ENCODE results near the gene RIMBP2.
"Not testable (repeated sequence)": the region's sequence is repeated elsewhere in the genome, so short reads cannot be mapped to it uniquely, and the experiment has no call there.

The RIMBP2 gene

DNA sequence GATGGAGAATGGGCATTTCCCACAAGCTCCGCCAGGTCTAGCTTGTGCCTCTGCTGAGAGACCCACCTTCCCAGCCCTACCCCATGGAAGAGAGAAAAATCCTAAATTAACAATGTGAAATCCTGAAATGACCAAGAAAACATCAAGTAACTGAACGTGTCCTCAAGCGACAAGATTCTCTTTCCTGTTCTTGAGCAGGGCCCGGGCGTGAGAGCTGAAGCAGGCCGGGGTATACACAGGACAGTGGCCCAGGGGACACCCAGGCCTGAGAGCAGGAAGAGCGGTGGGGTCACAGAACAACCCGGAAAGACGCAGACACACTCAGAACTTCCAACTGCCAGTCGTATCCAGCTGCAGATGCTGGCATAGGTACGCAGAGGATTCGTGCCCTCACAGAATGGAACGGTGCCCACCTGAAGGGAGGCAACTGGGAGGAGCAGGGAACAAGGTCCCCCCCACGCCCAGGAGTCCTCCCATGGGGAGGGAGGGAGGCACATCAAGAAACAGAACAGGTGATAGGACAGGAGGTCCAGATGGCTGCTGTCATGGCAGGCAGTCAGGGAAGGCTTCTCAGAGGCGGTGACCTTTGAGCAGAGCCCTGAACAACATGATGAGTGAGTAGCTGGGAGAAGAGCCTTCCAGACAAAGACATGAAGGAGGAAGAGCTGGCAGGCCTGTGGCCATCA is 9.1 kb downstream of the RIMBP2 start:
- DNase-seq (ENCODE audit: low read depth in 2 of 2): no peak

DNA sequence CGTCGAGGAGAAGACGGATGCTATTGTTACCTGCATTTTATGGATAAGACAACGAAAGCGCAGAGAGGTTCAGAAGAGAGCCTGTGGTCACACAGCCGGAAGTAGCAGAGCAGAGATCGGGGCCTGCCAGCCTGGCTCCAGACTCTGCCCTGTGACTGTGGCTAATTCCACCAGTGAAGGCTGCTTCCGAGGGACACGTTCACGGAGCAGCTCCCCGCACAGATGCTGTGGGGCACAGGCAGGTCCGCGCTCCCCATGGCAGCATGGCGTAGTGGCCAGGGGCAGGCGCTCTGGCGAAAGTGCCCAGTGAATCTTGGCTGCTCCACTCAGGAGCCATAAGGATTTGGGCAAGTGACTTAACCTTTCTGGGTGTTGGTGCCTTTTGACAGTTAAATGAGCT is 9.8 kb downstream of the RIMBP2 start:
- DNase-seq (ENCODE audit: low read depth in 2 of 2): no peak

DNA sequence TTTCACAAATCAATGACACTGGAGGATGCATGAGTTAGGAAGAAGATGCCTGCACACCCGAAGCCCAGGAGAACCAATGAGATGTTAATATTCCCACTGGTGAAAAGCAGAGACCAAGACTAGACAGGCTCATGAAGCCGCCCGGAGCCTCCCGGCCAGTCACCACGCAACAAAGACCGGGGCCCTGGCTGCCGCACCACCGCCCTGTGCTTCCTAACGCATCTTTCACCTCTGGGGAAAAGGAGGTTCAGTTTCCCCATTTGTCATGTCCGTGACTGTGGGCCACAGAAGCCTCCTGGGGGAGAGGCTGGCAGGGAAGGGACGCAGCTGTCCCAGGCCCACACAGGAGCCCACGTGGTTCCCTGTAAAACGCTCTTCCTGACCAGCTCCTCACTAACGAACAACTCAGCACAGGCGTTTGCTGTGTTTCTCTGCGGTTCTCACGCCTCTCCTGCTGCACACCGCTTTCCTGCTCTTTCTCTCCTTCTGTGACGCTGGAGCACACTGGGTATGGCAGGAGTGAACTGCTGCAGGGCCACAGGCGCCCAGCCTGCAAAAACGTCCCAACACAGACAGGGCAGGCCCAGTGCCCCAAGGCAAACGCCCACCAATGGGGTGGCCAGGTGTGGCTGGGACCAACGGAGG is 10.8 kb downstream of the RIMBP2 start:
- no peak for DNase-seq (ENCODE audit: low read depth in 2 of 2)

DNA sequence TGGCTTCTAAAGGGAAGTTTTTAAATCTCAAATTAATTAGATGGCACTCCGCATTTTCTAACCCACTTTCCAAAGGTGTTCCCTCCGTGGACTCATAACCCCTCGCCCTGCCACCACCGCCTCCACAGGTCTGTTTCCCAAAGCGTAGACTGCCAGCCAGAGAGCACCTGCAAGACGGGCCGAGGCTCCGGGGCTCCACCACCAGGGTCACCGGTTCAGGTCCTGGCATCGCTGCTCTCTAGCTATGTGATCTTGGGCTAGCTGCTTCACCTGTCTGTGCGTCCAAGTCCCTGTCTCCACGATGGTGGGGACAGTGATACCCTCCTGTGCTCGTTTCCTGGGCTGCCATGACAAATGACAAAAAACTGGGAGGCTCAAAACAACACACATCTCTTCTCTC is 11.5 kb downstream of the RIMBP2 start:
- DNase-seq (ENCODE audit: low read depth in 2 of 2): no peak

DNA sequence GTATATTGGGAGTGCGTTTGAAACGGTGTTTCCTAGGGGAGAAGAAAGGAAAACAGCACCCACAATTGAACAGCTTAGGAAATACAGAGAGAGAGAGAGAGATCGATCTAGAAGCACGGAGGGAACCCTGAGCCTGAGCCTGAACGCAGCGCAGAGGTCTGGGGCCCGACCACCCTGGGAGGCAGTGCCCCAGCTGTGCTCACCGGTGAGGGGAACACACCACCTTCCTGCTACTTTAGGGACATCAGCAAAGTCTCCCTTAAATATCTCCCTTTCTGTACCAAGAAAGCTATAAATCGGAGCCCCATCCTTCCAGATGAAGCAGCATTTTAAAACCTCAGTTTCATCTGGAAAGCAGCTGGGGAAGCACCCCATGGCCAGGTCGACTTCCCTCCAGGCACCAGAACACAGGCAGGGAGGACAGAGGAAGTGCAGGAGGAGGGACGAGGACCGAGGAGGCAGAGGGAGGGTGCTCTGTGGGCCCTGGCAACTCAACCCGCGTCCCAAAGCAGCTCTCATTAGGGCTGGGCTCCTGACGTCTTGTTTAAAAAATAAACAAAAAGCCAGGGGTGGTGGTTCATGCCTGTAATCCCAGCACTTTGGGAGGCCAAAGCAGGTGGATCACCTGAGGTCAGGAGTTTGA is 12.2 kb downstream of the RIMBP2 start:
- no peak for DNase-seq (ENCODE audit: low read depth in 2 of 2)

DNA sequence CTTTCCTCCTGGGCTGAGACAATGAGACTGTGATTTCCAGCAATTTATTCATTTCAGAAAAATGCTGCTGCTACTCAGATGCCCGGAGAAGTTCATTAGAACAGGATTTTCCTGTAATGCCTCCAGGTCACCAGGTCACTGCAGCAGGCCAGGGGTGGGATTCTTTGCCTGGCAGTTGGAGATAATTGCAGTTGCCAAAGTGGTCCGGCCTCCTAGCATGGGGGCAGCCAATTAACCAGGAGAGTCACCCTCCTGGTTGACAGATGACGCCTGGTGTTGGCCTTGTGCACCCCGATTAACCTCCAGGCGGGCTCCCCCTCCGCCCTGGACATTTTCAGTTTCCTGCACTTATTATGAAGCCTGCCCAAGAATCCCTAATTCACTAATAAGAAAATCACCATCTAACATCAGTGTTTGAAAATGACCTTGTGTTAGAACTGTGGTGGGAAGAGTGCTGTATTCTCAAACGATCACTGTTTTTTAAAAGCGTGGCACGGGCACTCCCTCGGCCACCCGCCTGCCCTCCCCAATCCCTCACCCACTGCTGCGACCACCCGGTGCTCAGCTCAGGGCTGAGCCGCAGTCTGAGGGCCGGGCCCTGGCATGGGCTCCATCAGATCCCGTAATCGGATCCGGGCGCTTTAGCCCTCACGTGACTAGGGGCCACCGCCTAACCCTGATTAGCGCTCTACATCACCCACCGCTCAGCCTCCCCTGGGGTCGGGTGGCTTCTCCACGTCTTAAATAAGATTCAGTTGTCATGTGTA is 12.9 kb downstream of the RIMBP2 start:
- DNase-seq (ENCODE audit: low read depth in 2 of 2): no peak

DNA sequence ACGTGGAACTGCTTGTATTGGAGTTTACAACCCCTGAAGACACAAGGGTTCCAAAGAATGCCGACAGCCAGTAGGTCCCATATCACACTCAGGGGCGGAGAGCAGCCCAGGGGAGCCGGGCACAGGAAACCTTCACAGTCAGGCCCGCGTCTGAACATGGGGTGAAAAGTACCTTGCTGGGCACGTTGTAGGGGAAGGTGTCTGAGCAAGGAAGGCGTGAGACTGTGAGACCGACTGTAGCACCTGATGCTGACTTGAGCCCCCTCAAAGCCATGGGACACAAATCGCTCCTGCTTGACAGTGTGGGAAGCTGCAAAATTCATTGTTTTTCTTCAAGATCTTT is 14.7 kb downstream of the RIMBP2 start:
- DNase-seq (ENCODE audit: low read depth in 2 of 2): no peak

DNA sequence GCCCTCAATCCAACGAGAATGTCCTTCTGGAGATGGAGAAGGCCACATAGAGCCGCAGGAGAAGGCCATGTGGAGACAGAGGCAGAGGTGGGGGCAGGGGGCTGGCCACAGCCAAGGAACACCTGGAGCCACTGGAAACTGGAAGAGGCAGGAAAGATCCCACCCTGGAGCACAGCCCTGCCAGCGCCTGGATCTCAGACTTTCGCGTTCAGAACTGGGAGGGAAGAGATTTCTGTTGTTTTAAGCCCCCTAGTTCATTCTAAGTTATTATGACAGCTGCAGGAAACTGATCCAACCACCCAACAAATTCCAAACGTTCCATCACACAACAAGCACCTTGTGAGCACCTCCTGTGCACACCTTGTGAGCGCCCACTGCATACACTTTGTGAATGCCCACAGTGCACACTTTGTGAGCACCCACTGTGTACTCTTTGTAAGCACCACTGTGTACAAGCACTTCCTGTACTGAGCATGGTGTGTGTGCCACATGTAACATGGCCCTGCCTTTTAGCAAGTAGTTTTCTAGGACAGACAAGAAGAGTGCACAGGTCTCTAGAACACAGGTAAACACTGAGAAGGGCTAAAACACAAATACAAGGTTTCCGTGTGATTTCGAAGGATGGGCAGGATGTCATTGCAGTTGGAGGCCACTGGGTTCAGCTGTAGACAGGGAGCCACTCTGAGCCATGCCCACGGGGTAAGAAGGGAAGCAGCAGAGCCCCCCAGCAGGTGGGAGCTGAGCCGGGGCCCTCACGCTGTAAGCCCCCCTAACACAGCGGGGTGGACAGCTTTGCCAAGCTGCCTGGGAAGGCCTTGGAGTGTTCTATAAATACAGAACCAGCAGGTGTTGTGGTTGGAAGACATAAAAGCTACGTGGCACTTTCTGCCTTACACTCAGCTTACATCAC is 15.4 kb downstream of the RIMBP2 start:
- DNase-seq (ENCODE audit: low read depth in 2 of 2): no peak

DNA sequence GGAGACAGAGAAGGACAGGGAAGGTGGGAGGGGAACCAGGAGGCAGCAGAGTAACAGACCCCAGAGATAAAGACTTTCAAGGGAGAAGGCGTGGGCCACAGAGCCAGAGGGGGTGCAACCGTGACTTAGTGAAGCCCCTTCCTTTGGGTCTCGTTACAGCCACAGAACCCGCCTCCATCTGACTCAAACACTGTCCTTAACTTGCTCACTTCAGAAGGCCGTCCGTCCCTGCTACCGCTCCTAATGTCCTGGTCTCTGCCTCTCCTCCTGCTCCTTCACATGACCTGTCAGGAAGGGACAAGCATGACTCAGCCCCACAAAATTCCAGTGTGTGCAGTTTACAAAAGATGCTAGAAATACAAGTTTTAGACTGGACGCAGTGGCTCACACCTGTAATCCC is 18.0 kb downstream of the RIMBP2 start:
- no peak for DNase-seq (ENCODE audit: low read depth in 2 of 2)

DNA sequence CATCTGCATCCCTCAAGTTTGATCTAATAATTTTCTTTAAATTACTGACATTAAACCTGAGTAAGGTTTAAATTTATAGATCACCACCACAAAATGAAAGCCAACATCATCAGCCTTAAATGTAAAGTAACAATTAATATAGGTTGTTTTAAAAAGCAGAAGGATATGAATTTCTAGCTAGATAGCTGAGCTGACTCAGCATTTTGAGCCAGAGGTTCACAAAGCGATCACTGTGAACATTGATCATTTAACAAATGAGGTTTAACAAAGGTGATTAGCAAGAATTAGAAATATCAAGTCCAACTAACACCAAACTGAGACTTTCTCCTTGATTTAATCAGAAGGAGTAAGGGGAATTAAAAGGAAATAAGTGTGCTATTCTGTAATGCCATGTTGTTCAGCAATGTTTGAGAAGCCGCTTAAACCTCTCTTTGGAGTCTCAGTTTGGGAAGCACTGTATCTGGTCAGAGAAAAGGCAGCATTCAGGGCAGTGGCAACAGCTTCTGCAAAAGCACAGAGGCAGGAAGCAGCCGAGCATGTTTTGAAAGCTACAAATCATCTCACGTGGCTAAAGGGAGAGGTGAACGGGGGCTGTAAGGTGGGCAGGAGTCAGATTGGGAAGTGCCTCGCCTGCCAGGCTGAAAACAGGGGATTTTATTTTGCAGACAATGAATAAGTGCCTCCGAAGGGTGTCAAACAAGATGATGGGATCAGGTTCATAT is 19.6 kb downstream of the RIMBP2 start:
- DNase-seq (ENCODE audit: low read depth in 2 of 2): no peak

DNA sequence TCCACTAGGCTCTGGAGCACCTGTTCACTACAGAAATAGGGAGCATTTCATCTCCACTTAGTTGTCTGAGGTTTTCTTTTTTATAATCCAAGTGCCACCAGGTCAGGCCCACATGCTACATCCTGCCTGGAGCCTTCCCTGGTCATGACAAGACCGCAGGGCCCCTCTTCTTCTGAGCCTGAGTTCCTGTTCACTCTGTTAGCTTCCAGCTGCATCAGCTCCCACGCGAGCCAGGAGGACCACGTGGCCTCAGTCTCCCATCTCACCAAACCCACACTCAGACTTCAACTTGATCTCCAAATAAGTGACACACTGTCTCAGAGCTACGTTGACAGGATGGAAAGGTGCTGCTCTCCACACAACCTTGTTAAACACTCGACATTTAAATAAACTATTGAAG is 21.0 kb downstream of the RIMBP2 start:
- DNase-seq (ENCODE audit: low read depth in 2 of 2): no peak

DNA sequence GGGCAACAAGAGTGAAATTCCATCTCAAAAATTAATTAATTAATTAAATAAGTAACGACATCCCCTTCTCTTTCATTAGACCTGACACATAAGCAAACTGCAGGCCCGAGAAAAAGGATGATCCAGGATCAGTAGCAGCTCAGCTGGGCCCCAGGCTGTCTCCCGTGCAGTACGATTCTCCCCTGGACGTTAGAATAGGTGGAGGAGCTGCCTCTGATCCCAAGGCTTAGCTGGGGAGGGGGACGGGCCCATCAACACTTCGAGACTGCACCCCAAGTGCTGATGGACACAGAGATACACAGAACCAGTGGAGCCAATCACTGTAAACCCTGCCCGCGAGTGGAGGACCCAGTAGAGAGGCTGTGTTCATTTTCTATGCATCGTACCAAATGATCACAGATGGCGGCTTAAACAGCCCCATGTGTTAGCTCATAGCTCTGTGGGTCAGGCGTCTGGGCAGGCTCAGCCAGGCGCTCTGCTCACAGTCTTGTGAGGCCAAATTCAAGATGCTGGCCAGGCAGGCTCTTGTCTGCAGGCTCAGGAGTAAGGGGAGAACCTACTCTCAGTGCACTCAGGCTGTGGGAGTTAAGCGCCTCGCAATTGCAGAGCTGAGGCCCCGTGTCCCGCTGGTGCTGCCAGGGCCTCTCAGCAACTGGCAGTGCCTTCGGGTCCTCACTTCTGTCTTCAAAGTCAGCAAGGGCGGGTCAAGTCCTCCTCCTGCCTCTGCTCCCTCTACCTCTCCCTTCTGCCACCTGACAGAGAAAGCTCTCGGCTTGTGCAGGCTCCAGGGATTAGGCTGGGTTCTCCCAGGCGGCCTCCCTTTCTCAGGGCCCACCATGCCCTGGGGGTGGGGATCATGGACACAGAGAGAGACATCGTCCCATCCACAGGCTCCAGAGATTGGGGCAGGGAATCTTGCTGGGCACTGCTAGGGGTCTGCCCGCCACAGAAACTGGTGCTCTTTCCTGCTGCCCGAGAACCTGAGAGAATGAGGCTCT is 26.4 kb downstream of the RIMBP2 start:
- DNase-seq (ENCODE audit: low read depth in 2 of 2): no peak

DNA sequence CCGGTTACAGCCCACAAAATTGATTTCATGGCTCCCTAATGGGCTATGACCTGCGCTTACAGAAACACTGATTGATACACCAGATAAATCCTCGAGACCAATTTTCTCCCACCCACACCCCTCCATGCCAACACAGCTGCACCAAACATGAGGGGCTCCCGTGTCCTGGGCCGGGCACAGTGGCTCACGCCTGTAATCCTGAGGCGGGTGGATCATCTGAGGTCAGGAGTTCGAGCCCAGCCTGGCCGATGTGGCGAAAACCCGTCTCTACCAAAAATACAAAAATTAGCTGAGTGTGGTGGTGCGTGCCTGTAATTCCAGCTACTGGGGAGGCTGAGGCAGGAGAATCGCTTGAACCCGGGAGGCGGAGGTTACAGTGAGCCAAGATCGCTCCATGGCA is 27.1 kb downstream of the RIMBP2 start:
- not testable (repeated sequence) for DNase-seq (ENCODE audit: low read depth in 2 of 2)

DNA sequence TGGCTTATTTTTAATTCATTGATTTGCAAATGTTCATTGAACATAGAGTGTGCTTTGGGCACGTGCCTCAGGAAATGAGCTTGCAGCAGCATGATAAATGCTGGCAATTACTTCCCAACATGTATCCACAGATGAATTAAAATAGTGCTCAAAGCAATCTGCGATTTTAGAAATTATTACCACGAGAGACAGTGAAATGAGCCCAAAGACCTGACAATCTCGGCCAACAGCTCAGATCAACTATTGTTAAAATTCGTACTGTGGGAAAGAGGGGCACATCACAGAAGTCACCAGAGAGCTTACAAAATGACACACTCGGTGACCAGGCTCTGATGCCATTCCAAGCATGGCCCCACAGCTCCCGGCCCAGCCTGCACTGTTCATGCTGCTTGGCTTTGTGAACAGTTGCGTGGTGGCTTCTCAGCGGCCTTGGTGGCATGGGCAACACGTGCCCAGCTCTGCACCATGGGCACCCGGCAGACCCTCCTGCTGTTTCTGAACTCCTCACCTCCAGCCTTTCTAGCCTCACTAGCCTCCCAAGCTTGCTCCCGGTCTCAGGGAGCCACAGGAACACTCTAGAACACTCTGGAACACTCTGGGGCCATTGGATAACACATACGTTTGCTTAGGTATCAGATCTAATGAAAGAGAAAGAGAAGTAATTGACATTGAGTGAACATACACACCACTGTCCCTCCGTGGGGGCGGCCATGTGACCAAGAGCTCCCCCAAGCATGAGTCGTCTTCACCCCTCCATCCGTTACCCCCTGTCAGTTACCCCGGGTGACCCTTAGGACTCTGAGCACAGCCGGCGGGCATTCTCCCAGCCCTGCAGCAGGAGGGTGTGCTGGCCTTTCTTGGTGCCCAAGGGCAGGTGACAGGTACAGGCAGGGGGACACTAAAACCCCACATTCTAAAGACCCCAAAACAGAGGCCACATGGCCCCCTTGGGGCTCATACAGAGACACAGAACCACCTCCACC is 28.0 kb downstream of the RIMBP2 start:
- DNase-seq (ENCODE audit: low read depth in 2 of 2): no peak

DNA sequence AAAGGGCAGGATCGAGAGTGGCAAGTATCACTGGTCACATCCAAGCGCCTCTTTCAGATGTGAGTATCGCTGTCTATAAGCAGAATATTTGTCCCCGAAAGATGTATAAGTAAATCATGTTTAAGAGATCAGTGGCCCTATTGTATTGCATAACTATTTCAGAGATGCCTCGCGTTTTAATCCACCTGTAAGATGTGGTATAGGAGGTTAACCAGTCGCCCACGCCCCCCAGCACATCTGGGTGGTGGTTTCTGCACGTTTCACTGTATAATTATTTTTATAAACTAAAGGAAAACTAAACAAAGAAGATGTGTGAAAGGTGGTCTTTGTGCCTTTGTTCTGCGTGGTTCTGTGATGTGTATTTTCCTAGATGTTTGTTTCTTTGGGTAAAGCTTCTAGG is 28.9 kb downstream of the RIMBP2 start:
- DNase-seq (ENCODE audit: low read depth in 2 of 2): no peak

DNA sequence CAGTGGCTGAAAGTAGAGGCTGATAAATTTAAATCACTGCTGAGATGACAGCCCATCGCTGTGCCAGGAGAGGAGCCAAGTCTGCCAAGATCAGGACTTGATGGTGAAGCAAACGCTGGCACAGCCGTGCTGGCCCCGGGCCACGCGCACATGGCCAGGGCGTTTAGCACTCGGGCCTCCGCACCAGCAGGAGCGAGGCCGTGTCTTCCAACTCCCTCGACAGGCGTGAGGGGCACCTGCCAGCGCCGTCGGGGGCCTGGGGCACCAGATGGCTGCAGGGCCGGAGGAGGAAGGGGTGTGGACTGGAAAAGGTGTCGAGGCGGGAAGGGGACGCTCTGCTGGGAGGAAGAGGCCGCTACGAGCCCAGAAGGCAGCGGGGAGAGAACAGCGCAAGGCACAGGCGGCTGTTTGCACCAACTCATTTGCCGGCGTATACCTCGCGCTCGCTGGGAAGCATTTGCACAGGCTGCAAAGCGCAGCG is 29.5 kb downstream of the RIMBP2 start:
- DNase-seq (ENCODE audit: low read depth in 2 of 2): no peak

DNA sequence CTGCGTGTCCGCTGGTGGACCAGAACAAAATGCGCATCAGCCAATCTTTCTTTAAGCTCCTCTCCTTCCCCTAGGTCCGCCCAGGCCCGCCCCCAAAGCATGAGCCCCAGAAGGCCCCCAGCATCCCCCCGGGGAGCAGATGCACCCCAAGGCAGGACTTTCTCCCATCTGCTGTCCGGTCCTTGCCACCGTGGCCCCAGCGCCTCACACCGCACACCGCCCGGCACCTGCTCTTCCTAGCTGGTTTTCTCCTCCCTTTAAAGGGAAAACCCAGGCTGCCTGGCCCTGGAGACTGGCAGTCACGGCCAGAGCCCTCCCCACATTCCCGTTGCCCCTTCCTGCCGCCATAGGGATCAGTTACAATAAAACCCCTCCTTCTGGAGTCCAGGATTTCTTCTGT is 30.2 kb downstream of the RIMBP2 start:
- DNase-seq (ENCODE audit: low read depth in 2 of 2): no peak

DNA sequence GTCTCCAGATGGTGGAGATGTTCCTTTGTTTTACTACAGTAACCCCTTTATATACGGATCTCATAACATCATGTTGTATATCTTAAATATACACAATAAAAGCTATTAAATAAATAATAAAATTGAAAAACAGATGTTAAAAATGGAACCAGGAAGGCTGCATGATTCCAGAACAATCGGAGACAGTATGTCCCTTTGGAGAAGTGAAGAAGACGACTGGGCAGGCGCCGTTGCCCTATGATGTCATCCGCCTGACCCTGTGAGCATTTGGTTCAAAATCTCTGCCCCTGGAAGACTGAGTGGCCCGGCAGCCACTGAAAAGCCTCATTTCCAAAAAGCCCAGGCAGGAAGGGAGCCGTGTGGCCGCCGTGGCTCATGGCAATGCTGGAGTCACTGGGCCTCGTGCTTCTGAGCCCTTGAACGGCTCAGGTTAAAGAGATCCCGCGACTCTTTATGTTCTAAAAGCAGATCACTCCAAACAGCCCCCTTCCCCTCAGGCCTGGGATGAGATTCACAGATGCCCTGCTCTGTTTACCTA is 30.8 kb downstream of the RIMBP2 start:
- no peak for DNase-seq (ENCODE audit: low read depth in 2 of 2)
